PC-3 (cell line): ENCODE measurements around the gene TLR3. TPM values are rescaled to one million over a fixed set of nuclear protein-coding genes. Genes with fewer than 3 reads are reported as not detected.

Experiments used
- ATAC-seq: fragments of 200-7000 bp; cut with Tn5 transposase; 2 replicates; pipeline ENCODE4 v1.9.1; 2020; ENCODE audit warnings: mild to moderate bottlenecking, moderate library complexity
- BruUV-seq: library from RNA; stranded (reverse); fragments of 400-500 nt; replicated peaks from 2 replicates; lab custom pipeline; 2021; lab: Mats Ljungman, UMichigan
- CTCF ChIA-PET: fragments of 300-600 bp; sonication (Branson Sonifier 250); formaldehyde crosslinking; loops from one replicate; lab custom pipeline; 2022; ENCODE audit warnings: antibody characterized with exemption; lab: Charles Lee
- POLR2A ChIA-PET: fragments of 300-600 bp; sonication (Branson Sonifier 250); formaldehyde crosslinking; loops from one replicate; lab custom pipeline; 2022; ENCODE audit warnings: antibody characterized with exemption; ENCODE audit not compliant: unreplicated experiment; lab: Charles Lee
- DNase-seq: peaks from one replicate; pipeline ENCODE4 v3.0.0-alpha.2; 2015
- H2AFZ ChIP-seq: fragments of 300-600 bp; sonication (generic); 2 replicates; pipeline ENCODE4 v1.6.0; 2016; ENCODE audit warnings: antibody characterized with exemption, low read length
- H3F3A ChIP-seq: fragments of 300-600 bp; sonication (generic); one replicate; pipeline ENCODE4 v1.6.0; 2017; ENCODE audit warnings: antibody characterized with exemption, low read length, control low read depth, mild to moderate bottlenecking; ENCODE audit not compliant: unreplicated experiment
- H3K27ac ChIP-seq: fragments of 300-600 bp; sonication (generic); 2 replicates; pipeline ENCODE4 v1.5.1; 2016; ENCODE audit warnings: mild to moderate bottlenecking, low read length
- H3K27me3 ChIP-seq: fragments of 300-600 bp; sonication (generic); 2 replicates; pipeline ENCODE4 v1.6.1; 2016; ENCODE audit warnings: low read length, mixed read lengths
- H3K36me3 ChIP-seq: fragments of 300-600 bp; sonication (generic); 2 replicates; pipeline ENCODE4 v1.6.1; 2016; ENCODE audit warnings: low read depth, mixed run types, low read length, mixed read lengths
- H3K4me1 ChIP-seq: fragments of 300-600 bp; sonication (generic); 2 replicates; pipeline ENCODE4 v1.5.1; 2016; ENCODE audit warnings: low read length; ENCODE audit not compliant: insufficient read depth
- H3K4me2 ChIP-seq: fragments of 300-600 bp; sonication (generic); 2 replicates; pipeline ENCODE4 v1.6.0; 2016; ENCODE audit warnings: low read length
- H3K4me3 ChIP-seq: fragments of 300-600 bp; sonication (generic); 2 replicates; pipeline ENCODE4 v1.5.1; 2016; ENCODE audit warnings: mild to moderate bottlenecking, low read length, mixed read lengths
- H3K79me2 ChIP-seq: fragments of 300-600 bp; sonication (generic); 2 replicates; pipeline ENCODE4 v1.6.1; 2017; ENCODE audit warnings: low read length, mixed read lengths
- H3K9ac ChIP-seq: fragments of 300-600 bp; sonication (generic); 2 replicates; pipeline ENCODE4 v1.6.0; 2016; ENCODE audit warnings: mild to moderate bottlenecking, low read length
- H3K9me2 ChIP-seq: fragments of 300-600 bp; sonication (generic); replicated peaks from 2 replicates; pipeline ENCODE4 v1.6.1; 2016; ENCODE audit warnings: mixed run types, low read length, mixed read lengths
- H3K9me3 ChIP-seq: fragments of 300-600 bp; sonication (generic); 2 replicates; pipeline ENCODE4 v1.6.1; 2016; ENCODE audit warnings: low read length, mixed read lengths
- H4K20me1 ChIP-seq: fragments of 300-600 bp; sonication (generic); 2 replicates; pipeline ENCODE4 v1.6.1; 2016; ENCODE audit warnings: low read length, mixed read lengths
- EZH2 ChIP-seq: fragments of 300-600 bp; sonication (generic); IDR thresholded peaks from one replicate; pipeline ENCODE4 v1.6.1; 2017; ENCODE audit warnings: antibody characterized with exemption, mild to moderate bottlenecking, low read length; ENCODE audit not compliant: unreplicated experiment
- EZH2phosphoT487 ChIP-seq: fragments of 300-600 bp; sonication (generic); IDR thresholded peaks from 2 replicates; pipeline ENCODE4 v1.6.1; 2018; ENCODE audit warnings: mild to moderate bottlenecking, antibody characterized with exemption, low read length, borderline replicate concordance
- intact Hi-C: fragments of 100-400 bp; cut with micrococcal nuclease; formaldehyde crosslinking; loops from 2 replicates; pipeline ENCODE4 v1.9.0; 2023
- total RNA-seq: library from RNA; depleted of rRNA; stranded (reverse); fragments of >200 nt; gene quantifications from 2 replicates; pipeline ENCODE4 v1.2.3, GENCODE V29; 2014
- TF ChIP-seq, protein P1 (sequence below): fragments of 300-600 bp; sonication (generic); conservative IDR thresholded peaks from 2 replicates; pipeline ENCODE4 v1.5.1; 2017; ENCODE audit warnings: antibody characterized with exemption, low read depth, mild to moderate bottlenecking, low read length

The TLR3 gene
- total RNA-seq, 1 experiment from 2014 or later: 0.33 TPM

DNA sequence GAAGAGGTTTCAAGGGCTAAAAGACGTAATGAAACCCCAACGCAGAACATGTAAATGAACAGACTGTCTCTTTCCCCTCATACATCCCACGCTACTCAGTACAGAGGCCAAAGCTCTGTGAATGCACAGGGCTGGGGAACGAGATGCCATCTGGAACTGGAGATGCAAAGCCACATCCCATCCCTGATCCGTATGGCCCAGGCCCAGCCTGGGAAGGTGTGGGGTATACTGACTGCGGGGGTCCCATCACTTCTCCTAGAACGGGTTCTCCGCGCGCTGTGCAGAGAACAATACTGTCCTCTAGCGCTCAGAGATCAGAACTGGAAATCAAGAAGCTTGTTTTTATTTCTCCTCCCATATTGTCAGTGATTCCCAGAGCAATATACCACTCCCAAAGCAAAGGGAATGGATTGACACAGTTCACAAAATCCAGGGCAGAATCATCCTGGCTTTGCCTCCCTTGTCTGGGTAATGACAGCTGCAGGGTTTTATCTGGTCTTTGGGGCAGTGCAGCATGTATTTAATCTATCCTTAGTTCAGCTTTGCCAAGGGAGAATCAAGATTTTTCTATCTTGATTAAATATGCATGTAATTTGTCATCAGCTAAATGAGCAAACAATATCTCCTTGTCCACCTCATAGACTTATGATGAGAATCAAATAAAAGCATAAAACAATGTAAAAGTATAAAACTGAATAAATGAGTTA lies 47.3 kb upstream of the TLR3 start:
- Histone ChIP-seq H3K9me3 (no peaks in the 10 kb centered on the region), H3K36me3 (no peaks in the 10 kb centered on the region), H3K9ac (no peak overlapping the region), H3K27ac (no peak overlapping the region), H3K27me3 (no peaks in the 10 kb centered on the region), H4K20me1 (no peaks in the 10 kb centered on the region), H3K4me3 (no peak overlapping the region), H3K4me1 (no peaks in the 10 kb centered on the region), H3K9me2 (no peaks in the 10 kb centered on the region), H3K79me2 (no peaks in the 10 kb centered on the region), H3K4me2 (no peak overlapping the region), H3F3A (no peaks in the 10 kb centered on the region), H2AFZ (no peak overlapping the region)
- BruUV-seq: no TSS peak
- peak; percentile 55 for ATAC-seq
- CTCF ChIA-PET: interaction anchor here (0.5 to 1.3 kb wide), 8 partner anchors 29 to 387 kb away, joined by 3 to 16 read pairs (median 4); no protein-coding TSS in a partner anchor
- POLR2A ChIA-PET: interaction anchor here (0.6 kb wide), 1 partner anchor 404 kb away, joined by 3 read pairs; no protein-coding TSS in a partner anchor
- TF ChIP-seq, protein P1, sequence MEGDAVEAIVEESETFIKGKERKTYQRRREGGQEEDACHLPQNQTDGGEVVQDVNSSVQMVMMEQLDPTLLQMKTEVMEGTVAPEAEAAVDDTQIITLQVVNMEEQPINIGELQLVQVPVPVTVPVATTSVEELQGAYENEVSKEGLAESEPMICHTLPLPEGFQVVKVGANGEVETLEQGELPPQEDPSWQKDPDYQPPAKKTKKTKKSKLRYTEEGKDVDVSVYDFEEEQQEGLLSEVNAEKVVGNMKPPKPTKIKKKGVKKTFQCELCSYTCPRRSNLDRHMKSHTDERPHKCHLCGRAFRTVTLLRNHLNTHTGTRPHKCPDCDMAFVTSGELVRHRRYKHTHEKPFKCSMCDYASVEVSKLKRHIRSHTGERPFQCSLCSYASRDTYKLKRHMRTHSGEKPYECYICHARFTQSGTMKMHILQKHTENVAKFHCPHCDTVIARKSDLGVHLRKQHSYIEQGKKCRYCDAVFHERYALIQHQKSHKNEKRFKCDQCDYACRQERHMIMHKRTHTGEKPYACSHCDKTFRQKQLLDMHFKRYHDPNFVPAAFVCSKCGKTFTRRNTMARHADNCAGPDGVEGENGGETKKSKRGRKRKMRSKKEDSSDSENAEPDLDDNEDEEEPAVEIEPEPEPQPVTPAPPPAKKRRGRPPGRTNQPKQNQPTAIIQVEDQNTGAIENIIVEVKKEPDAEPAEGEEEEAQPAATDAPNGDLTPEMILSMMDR: peak; percentile 80
- TF ChIP-seq EZH2phosphoT487 (no peak), EZH2 (no peak)
- DNase-seq: peak; percentile 44
- intact Hi-C loops: loop anchor here (1.0 kb wide), 2 partner anchors 129 to 380 kb away; no protein-coding TSS in a partner anchor

DNA sequence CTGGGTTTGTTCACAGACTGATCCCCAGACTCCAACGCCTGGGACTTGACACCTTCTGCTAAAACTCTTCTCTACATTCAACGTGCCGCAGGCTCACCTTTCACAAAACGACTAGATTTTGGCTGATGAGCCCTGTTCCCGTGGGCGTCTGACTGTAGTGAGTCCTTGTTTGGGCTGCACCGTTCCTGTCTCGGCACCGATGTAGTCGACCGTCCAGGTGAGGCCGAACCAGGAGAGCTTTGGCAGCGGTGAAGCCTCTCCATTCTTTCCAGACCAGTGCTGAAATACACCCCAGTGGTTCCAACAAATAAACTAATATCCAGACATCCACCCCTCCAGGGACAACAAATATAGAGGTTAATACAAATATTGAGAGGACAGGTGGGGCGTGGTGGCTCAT lies 45.0 kb upstream of the TLR3 start:
- Histone ChIP-seq H3F3A (no peaks in the 10 kb centered on the region), H4K20me1 (no peaks in the 10 kb centered on the region), H3K27me3 (no peaks in the 10 kb centered on the region), H3K4me2 (no peak overlapping the region), H3K9ac (no peak overlapping the region), H2AFZ (no peak overlapping the region), H3K9me2 (no peaks in the 10 kb centered on the region), H3K79me2 (no peaks in the 10 kb centered on the region), H3K36me3 (no peaks in the 10 kb centered on the region), H3K27ac (no peak overlapping the region), H3K4me1 (no peaks in the 10 kb centered on the region), H3K4me3 (no peak overlapping the region), H3K9me3 (no peaks in the 10 kb centered on the region)
- CTCF ChIA-PET: no interaction called here
- intact Hi-C loops: no loop called here
- no peak for TF ChIP-seq EZH2
- no peak for TF ChIP-seq EZH2phosphoT487
- TF ChIP-seq, protein P1: no peak
- ATAC-seq: no peak
- POLR2A ChIA-PET: no interaction called here
- DNase-seq: no peak
- no TSS peak for BruUV-seq
